CD4-positive, alpha-beta T cell treated with Interleukin-1 beta for 1 hour (primary cell): ENCODE results near the gene RBPJL.
A peak's percentile ranks its signal among the peaks of the same experiment; 100 is the strongest.
"Not testable (repeated sequence)": the region's sequence is repeated elsewhere in the genome, so short reads cannot be mapped to it uniquely, and the experiment has no call there.

Experiments
- DNase-seq, 2 donors: peaks; one replicate each; pipeline ENCODE4 v3.0.0-alpha.2; 2020 to 2022

Gene RBPJL

GRCh38 chr20:45344168-45344860 is 37.7 kb downstream of the RBPJL start:
- DNase-seq = peak in 1 of 2 donors; percentile 58

GRCh38 chr20:45345104-45345936 is 38.7 kb downstream of the RBPJL start:
- DNase-seq = no peak

- DNase-seq = no peak
These were observed 39.7 kb downstream of the RBPJL start for GRCh38 chr20:45346291-45346718.

GRCh38 chr20:45346851-45347250 is 40.2 kb downstream of the RBPJL start:
- DNase-seq = no peak

- DNase-seq = no peak
These were observed 40.8 kb downstream of the RBPJL start for GRCh38 chr20:45347297-45347935.

- DNase-seq = peak; percentile 64 to 70
These were observed 41.5 kb downstream of the RBPJL start, which contains the start of gene SDC4 for GRCh38 chr20:45347936-45348778. TSS of gene SDC4 (minus strand) at chr20:45348424. CDS start at chr20:45348384, 40 bp downstream.

- no peak for DNase-seq
These were observed 43.6 kb downstream of the RBPJL start for GRCh38 chr20:45350217-45350616.

- not testable (repeated sequence) for DNase-seq
These were observed 44.2 kb downstream of the RBPJL start for GRCh38 chr20:45350795-45351194.

- DNase-seq = no peak
These were observed 46.1 kb downstream of the RBPJL start for GRCh38 chr20:45352729-45353128.

- DNase-seq = no peak
These were observed 47.1 kb downstream of the RBPJL start for GRCh38 chr20:45353746-45354145.

- DNase-seq = no peak
These were observed 48.0 kb downstream of the RBPJL start for GRCh38 chr20:45354423-45355208.

GRCh38 chr20:45355209-45356084 is 48.8 kb downstream of the RBPJL start:
- no peak for DNase-seq

- peak in 1 of 2 donors; percentile 14 for DNase-seq
These were observed 51.8 kb downstream of the RBPJL start for GRCh38 chr20:45358282-45359068.

GRCh38 chr20:45359069-45359405 is 52.4 kb downstream of the RBPJL start:
- DNase-seq = no peak

GRCh38 chr20:45359406-45360148 is 52.9 kb downstream of the RBPJL start:
- DNase-seq = no peak

- DNase-seq = no peak
These were observed 55.2 kb downstream of the RBPJL start for GRCh38 chr20:45361793-45362192.

- peak; percentile 99 for DNase-seq
These were observed 56.4 kb downstream of the RBPJL start, which contains the start of gene SYS1 for GRCh38 chr20:45362804-45363610. TSS of gene SYS1 (plus strand) at chr20:45363156. CDS start at chr20:45363532, 376 bp downstream.
